GM12891 (cell line): ENCODE data around the gene LRRC63.

ENCODE experiments used
- POLR2A ChIP-seq: IDR thresholded peaks from 2 replicates; pipeline ENCODE4 v1.6.1; 2011; ENCODE audit warnings: low read depth, low read length, control low read depth
- POLR2AphosphoS5 ChIP-seq: IDR thresholded peaks from 2 replicates; pipeline ENCODE4 v1.6.1; 2011; ENCODE audit warnings: low read depth, low read length, control low read depth
- SPI1 ChIP-seq: IDR thresholded peaks from 2 replicates; pipeline ENCODE4 v1.6.1; 2011; ENCODE audit warnings: low read depth, low read length, control low read depth
- TAF1 ChIP-seq: IDR thresholded peaks from 2 replicates; pipeline ENCODE4 v1.6.1; 2011; ENCODE audit warnings: low read depth, low read length, control low read depth

DNA sequence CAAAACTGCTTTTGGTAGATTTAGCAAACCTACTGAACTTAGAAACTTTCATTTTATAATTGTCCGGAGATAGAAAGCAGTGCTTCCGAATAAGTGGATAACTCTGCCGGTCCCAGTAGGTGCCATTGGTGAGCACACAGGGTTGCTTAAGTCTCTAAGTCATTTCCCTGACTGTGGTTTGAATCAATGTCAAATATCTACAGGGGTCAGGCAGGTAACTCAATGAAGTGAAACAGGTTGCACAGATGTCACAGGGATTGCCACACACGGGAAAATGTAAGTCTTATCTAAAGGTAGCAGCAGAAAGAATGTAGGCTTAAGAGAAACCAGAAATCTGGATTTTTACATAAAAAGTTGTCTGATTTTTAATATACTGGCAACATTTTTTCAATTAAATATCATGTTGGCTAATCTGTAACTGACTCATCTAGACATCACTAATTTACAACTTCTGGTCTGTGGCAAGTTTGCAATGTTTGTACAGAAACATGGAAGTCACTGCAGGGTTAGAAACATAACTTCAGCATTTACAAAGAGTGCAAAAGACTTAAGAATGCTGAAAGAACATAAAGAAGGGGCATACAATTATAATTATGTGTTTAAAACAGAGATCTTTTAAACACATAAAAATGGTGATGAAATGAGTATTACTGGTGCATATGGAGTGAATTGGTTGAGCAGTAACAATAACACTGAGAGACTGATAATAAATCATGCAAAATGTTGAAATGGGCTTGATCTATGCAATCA is 14.3 kb upstream of the LRRC63 start:
- TF ChIP-seq POLR2AphosphoS5 (no peak), POLR2A (no peak), TAF1 (no peak), SPI1 (no peak)
